Measurements from ENCODE around the gene MBD3.
A peak's percentile ranks its signal among the peaks of the same experiment; 100 is the strongest.

Gene MBD3

DNA sequence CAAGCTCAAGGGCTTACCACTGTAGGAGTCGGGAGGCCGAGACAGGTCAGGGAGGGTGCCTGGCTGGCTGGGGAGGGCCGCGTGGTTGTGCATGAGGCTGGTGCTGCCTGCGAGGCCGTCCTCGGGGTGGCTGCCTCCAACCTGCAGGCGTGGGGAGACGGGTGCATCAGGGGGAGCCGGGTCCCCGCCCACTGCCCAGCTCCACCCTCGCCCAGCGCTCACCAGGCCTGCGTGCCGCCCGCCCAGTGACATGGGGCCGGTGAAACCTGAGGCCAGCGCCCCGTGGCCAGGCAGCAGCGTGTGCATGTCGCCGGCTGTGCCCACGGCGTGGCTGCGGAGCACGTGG lies 26.4 kb upstream of the MBD3 start:
- DNase-seq (ENCODE audit: low read depth in 2 of 2), result no peak

DNA sequence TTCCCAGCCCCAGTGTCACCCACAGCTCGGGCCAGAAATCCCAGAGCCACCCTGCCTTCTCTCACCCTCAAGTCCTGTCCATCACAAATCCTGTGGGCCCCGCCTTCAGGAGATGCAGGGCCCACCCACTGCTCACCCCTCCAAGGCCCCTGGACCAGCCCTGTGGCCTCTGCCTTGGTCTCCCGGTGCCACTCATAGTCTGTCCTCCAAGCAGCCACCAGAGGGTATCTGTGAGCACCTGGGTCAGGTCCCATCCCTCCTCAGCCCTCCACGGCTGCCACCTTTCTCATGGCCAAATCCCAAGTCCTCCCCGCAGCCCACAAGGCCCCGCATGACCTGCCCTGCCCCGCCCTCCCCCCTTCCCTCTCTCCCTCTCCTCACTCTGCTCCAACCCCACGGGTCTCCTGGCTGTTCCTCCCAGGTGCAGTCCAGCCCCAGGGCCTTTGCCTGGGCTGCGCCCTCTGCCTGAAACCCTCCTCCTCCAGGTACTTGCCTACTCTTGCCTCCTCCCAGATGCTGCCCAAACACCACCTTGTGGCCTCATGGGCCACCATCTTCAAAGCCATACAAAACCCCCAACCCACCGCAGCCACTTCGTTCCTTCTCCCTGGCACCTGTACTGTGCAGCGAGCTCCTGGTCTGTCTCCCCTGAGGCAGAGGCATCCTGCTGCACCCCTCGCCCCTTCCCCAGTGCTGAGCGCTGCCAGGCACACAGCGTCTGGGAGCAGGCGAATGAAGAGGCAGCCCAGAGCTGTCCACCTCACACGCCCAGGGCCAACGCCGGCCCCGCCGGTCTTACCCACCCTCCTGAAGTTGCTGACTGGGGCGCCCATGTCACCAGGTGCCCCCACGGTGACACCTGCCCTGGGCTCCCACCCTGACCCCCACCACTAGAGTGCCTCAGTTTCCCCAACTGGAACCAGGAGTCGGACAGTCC lies 25.8 kb upstream of the MBD3 start:
- DNase-seq (ENCODE audit: low read depth in 2 of 2), result no peak

DNA sequence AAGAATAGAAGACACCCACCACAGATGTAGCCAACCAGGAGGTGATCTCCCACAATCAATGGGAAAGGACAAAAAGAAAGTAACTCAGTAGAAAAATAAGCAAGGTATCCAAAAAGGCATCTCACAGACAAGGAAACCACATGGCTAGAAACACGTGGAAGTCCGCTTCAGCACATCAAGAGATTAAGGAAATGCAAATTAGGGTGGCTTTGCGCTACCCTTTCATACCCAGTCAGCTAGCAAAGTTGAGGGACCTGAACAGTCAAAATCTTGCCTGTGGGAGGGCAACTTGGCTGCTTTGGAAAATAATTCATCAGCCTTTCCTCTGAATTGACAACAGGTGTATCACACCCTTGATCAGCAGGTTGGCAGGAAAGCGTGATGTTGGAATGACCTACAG lies 24.2 kb upstream of the MBD3 start:
- DNase-seq (ENCODE audit: low read depth in 2 of 2), result no peak

DNA sequence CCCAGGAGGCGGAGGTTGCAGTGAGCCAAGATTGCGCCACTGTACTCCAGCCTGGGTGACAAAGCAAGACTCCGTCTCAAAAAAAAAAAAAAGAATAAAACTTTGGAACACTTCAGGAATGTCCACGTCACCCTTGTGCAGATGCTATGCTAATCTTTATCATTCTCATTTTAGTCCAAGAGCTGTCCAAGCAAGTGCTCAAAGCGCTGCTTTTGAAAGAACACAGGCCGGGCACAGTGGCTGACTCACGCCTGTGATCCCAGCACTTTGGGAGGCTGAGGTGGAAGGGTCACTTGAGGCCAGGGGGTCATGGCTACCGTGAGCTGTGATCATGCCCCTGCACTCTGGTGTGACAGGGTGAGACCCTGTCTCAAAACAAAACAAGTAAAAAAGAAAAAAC lies 23.7 kb upstream of the MBD3 start:
- no peak for DNase-seq (ENCODE audit: low read depth in 2 of 2)

DNA sequence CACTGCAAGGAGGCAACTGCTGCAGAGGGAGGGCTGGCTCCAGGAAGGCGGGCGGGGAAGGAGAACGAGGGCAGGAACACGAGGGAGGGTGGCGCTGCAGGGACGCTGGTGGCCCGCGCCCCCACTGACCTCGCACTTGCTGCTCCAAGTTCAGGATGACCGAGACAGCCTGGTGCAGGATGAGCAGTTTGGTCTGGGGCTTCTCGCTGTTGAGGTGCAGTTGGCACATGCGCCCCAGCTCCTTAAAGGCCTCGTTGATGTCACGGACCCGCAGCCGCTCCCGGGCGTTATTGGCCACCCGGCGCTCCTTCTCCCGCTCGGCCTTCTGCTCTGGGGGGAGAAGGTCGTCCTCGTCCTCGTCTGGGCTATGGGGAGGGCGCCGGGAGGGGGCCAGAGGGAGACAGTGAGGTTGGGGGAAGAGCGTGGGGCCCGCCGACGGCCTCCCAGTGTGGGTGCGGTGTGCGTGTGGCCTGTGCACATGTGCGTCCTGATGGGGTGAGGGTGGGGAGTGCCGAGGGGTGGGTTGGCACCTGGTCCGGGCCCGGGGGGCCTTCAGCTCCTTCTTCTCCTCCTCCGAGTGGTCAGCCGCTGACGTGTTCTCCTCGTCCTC lies 22.6 kb upstream of the MBD3 start:
- no peak for DNase-seq (ENCODE audit: low read depth in 2 of 2)

DNA sequence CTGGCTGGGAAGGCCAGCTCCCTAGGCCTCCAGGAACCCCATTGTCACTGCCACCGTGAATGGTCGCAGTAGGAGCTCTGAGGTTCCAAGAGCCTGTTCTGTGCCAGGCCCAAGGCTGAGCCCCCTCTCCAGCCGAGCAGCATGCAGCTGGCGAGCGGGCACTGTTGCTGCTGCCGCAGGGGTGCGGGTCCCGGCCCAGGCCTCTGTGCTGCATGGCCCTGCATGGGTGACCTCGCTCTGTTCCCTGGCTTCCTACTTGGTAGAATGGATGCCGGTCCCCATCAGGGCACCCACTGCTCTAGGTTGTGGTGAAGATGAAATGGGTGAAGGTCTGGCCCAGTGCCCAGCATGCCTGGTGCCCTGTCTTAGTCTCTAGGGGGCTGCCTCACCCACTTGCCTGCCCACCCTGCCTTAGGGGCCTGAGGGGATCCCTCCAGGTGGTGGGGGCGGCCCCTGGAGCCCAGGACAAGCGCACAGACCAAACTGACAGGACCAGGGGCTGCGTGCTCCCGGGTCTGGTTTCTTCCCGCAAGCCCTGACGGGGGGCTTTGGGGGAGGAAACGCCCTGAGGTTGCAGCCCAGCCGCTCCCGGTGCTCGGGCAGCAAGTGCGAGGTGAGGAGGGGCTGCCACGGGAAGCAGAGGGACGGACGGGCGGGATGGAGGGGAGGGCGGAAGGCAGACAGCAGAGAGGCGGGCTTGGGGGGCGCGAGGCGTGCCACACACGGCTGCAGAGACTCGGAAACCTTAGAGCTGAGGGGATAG lies 21.3 kb upstream of the MBD3 start:
- no peak for DNase-seq (ENCODE audit: low read depth in 2 of 2)

DNA sequence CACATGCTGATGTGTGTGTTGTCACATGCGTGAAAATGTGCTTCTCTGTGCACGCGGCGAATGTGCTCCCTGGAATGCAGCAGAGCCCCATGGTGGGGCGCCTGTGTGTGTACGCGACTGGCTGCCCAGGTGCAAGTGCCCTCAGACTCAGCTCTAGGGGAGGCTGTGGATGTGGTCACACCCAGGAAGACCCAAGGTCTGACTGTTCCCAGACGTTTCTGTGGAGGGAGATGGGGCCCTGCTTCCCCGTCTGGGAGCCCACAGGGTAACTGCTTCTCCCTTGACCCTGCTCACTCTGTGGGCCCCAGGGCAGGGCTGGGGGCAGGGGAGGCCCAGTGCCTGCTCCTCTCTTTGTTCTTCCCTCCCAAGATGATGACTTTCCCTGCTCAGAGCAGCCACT lies 20.5 kb upstream of the MBD3 start:
- no peak for DNase-seq (ENCODE audit: low read depth in 2 of 2)

DNA sequence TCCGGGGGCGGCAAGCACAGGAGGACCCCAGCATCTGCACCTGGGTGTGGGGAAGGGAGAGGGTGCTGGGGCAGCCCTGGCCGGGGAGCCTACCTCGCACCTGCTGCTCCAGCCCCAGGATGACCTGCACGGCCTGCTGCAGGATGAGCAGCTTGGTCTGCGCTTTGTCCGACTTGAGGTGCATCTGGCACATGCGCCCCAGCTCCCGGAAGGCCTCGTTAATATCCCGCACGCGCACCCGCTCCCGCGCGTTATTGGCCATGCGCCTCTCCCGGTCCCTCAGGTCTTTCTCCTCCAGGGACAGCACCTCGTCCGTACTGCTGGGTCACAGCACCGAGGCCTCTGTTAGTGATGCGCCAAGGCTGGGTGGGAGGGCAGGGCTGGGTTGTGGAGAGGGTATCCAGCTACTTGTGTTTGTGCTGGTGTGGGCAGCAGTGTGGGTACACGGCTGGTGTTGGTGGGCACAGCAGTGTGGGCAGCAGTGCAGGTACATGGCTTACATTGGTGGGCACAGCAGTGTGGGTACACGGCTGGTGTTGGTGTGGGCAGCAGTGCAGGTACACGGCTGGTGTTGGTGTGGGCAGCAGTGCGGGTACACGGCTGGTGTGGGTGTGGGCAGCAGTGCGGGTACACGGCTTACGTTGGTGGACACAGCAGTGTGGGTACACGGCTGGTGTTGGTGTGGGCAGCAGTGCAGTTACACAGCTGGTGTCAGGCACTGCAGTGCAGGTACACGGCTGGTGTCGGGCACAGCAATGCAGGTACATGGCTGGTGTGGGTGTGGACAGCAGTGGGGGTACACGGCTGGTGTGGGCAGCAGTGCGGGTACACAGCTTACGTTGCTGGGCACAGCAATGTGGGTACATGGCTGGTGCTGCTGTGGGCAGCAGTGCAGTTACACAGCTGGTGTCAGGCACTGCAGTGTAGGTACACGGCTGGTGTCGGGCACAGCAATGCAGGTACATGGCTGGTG lies 19.7 kb upstream of the MBD3 start:
- no peak for DNase-seq (ENCODE audit: low read depth in 2 of 2)

DNA sequence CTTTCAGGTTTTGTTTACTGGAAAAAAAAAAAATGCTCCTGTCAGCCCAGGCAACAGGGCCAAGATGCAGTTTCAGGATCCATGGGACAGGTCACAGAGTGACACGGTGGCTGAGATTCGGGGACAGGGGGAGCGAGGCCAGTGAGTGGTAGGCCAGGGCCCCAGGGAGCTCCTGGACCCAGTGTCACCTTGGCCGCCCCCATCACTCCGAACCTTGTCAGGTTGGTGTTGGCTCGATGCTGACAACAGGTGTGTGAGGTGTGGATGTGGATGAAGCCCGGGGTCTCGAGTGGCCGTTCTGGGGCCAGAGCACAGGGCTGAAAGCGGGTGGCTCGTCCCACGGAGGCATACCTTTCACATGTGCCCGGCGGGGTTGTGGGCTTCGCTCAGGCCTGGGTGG lies 18.7 kb upstream of the MBD3 start:
- no peak for DNase-seq (ENCODE audit: low read depth in 2 of 2)

DNA sequence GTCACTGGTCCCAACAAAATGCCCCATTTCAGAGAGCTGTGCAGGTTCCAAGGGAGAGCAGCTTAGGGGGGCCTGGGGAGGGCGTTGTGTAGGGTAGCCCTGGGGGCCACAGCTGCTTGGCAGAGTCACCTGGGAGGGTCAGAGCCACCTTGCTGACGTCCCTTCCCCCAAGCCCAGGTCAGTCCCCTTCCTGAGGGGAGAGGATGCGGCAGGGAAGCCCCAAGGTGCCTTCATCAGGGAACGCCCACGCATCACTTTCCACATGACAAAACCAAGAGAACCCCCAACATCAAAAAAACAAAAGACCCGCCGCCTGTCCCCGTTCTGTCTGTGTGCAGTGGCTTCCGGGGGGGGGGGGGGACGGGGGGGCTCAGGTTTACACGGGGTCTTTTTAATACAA lies 17.9 kb upstream of the MBD3 start:
- DNase-seq (ENCODE audit: low read depth in 2 of 2), result no peak

DNA sequence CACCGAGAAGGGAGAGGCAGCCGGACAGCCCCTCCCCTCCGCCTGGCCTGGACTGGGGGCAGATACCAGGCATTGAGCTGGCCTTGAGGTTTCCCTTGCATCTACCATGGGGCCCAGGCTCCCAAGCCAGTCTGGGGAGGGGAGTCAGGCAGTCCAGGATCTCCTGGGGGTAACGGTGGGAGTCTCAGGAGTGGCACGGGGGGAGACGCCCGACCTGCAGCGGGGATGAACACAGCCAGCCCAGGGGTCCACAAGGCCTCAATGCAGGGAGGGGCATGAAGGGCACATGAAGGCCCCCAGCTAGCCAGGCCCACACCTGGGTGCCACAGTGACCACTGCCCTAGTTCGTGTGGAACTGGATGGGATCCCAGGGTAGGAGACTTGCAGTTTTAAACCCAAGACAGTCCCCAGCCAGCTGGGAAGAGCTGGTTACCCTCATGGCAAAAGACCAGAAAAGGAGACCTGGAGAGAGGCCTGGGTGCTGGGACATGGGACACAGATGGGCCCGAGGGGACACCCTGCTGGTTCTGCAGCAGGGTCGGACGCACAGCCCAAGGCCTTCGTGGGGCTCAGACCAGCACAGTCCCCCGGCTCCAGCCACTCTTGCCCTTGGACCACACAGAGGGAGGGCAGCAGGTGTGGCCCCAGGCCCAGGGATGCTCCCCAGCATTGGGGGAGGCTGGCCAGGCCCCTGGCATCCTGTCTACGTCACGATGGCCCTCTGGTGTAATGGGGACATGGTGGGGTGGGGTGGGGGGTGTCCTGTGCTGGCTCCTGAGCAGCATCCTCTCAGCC lies 17.2 kb upstream of the MBD3 start:
- DNase-seq (ENCODE audit: low read depth in 2 of 2), result no peak

DNA sequence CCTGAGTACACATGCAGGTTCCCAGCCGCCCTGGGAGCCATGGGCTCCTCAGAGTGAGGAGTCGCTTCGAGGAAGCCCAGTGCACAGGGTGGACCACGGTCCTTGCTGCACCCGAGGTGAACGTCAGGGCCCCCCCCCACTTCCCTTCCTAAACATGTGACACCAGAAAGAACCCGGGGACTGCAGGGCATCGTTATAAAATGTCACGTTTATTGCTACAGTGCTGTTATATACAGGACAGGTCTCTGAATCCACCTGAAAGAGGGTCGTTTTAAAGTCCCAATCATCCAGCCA lies 16.4 kb upstream of the MBD3 start:
- no peak for DNase-seq (ENCODE audit: low read depth in 2 of 2)

DNA sequence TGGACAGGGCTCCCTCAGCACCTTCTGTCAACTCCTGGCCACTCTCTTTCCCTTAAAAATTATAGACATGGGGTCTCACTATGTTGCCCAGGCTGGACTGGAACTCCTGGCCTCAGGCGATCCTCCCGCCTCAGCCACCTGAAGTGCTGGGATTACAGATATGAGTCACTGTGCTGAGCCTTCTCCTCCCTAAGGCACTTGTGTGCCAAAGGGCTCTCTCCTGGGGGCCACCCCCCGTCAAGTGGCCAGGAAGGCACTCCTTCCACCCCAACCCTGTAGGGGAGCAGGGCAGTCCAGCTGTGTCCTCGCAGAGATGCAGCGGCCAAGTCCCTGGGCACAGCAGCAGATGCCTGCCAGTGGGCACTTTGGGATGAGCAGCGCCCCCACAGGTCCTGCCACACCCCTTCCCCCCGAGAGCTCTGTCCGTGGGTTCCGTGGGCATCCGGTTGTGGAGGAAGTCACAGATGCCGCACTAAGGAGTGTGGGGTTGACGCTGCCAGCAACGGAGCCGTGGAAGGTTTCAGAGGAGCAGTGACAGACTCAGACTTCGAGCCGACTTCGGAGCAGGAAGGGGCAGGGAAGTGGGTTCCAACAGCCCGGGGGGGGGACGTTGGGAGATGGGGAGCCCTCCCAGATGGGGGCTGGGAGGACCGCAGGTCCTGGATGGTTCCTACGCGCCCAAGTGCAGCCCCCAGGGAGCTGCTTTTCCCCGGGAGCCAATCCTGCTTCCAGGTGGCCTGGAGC lies 15.9 kb upstream of the MBD3 start:
- DNase-seq (ENCODE audit: low read depth in 2 of 2), result no peak

DNA sequence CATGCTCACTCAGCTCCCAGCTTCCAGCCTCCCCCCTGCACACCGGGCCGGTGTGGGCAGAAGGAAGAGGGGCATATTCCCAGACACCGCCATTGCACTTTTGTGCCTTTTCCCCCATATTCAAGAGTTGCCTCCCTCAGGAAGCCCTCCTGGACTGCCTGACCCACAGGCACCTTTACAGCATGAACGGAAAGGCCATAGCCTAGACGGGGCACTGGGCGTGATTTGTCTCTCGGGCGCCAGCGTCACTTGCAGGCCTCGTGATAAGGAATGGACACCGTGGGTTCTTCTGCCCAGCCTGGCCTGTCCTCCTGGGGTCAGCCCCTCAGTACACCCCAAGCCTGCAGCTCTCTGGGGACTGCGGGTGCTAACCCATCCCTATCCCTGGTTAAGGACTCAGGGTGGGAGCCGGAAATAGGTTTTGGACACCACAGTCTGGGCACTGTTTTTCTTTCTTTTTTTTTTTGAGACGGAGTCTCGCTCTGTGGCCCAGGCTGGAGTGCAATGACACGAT lies 13.5 kb upstream of the MBD3 start:
- no peak for DNase-seq (ENCODE audit: low read depth in 2 of 2)

DNA sequence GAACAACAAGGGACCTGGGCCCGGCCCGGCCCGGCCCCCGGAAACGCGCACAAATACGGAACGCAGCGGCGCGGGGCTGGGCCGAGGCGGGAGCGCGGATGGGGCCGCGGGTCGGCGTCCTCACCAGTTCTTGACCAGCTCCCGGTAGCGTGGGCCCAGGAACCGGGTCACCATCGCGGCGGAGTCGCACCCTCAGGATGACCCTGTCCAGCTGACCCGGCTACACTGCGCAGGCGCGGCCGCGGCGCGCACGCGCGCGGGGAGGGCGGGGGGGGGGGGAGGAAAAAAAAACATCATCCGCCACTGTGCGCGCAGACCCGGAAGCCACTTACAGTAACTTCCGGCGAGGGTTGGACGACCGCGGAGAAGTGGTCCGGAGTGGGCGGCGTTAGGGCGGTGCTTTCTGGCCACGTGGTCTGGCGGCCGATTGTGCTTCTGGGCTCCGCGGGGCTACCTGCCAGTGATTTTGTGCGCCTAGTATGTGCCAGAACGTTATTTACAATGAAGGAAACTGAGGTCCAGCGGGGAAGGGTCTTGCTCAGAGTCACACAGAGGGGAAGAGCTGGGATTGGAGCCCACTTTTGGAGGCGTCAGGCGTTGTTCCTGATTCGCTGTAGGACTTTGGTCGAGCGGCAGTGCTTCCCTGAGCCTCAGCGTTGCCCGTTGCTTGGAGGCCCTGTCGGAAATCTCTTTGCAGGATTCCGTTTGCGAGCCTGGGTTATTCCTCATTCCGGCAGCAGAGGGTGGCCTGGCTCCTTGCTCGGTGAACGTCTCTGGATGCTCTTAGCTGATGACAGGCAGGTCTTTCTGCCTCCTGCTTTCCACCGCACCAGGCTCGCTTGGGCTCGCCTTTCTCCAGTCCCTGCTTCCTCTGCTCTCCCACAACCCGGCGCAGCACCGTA lies 12.8 kb upstream of the MBD3 start, which contains the start of gene UQCR11:
UQCR11 (minus strand) TSS at position 227 of the 902 bp plus-strand sequence; CDS start at position 174, 53 bp downstream.
- DNase-seq (ENCODE audit: low read depth in 2 of 2), result peak; percentile 89 to 91

DNA sequence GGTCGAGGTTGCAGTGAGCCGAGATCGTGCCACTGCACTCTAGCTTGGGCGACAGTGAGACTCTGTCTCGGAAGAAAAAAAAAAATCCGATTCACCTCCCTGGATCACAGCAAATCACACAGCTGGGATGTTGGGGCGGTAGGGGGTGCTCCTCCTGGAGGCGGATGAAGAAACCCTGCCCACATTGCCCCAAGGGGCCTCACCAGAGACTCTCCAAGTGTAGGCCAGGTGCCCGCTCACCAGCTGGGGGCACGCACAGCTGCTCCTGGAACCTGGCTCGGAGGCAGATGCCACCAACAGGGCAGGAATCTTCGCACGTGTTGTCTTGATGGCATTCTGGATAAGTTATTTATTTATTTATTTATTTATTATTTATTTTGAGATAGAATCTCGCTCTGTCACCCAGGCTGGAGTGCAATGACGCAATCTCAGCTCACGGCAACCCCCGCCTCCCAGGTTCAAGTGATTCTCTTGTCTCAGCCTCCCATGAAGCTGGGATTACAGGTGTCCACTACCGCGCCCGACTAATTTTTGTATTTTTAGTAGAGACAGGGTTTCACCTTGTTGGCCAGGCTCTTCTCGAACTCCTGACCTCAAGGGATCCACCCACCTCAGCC lies 9.5 kb upstream of the MBD3 start:
- DNase-seq (ENCODE audit: low read depth in 2 of 2), result no peak

DNA sequence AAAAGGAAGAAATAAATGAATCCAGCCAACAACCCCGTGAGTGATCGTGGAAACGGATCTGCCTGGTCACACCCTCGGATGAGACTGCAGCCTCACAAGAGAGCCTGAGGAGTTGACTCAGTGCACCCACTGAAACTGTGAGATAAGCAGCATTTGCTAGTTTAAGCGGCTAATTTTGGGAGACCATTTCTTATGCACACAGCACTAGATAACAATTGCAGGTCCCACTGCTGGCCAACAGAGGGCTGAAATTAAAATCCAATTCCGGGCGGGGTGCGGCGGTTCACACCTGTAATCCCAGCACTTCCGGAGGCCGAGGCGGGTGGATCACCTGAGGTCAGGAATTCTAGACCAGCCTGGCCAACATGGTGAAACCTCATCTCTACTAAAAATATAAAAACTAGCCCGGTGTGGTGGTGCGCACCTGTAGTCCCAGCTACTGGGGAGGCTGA lies 9.0 kb upstream of the MBD3 start:
- DNase-seq (ENCODE audit: low read depth in 2 of 2), result no peak

DNA sequence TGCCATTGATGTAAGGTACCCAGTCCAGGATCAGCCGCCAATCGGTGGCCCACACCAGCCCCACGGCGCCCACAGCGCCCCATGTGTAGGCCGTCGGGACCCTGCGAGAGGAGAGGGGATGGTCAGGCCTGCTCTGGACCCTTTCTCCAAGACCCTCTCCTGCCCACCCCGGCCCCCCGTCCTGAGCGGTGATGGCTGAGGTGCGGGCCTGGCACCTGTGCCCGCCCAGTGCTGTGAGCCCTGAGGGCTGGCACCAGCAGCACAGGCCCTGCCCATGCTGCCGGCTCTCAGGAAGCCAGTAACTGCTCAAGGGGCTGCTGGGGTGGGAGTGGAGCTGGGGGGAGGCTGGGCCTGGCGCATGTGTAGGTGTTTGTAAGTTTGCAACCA lies 6.8 kb upstream of the MBD3 start:
- no peak for DNase-seq (ENCODE audit: low read depth in 2 of 2)
